Activated T-helper 1 cell treated with Interleukin-2 at 50 U/mL for 16 hours (primary cell): ENCODE results near the gene CETN2.
"Not testable (repeated sequence)": the region's sequence is repeated elsewhere in the genome, so short reads cannot be mapped to it uniquely, and the experiment has no call there.

Experiments
- DNase-seq: peaks from one replicate; pipeline ENCODE4 v3.0.0-alpha.2; 2020; ENCODE audit warnings: low read depth

Gene CETN2

GRCh38 chrX:152830312-152831305 lies at the start of gene CETN2, which contains the start of gene NSDHL:
Gene CETN2, minus strand, starts transcription at chrX:152830757. Its CDS starts 47 bp downstream, at chrX:152830710.
Gene NSDHL, plus strand, starts transcription at chrX:152831063. Its CDS starts 15,262 bp downstream, at chrX:152846325.
- peak; percentile 88 for DNase-seq

- no peak for DNase-seq
Measured at GRCh38 chrX:152878976-152879755, 48.6 kb upstream of the CETN2 start.

GRCh38 chrX:152876931-152877840 lies 46.6 kb upstream of the CETN2 start:
- no peak for DNase-seq

- no peak for DNase-seq
Measured at GRCh38 chrX:152873361-152873760, 42.8 kb upstream of the CETN2 start.

GRCh38 chrX:152872522-152872921 lies 42.0 kb upstream of the CETN2 start:
- DNase-seq: no peak

- no peak for DNase-seq
Measured at GRCh38 chrX:152871260-152871659, 40.7 kb upstream of the CETN2 start.

GRCh38 chrX:152869972-152870371 lies 39.4 kb upstream of the CETN2 start:
- no peak for DNase-seq

GRCh38 chrX:152866386-152866785 lies 35.8 kb upstream of the CETN2 start:
- no peak for DNase-seq

GRCh38 chrX:152865232-152865920 lies 34.8 kb upstream of the CETN2 start:
- DNase-seq: no peak

GRCh38 chrX:152861826-152862225 lies 31.3 kb upstream of the CETN2 start:
- no peak for DNase-seq

- DNase-seq: no peak
Measured at GRCh38 chrX:152861116-152861515, 30.6 kb upstream of the CETN2 start.

GRCh38 chrX:152853986-152854385 lies 23.4 kb upstream of the CETN2 start:
- DNase-seq: no peak

- DNase-seq: no peak
Measured at GRCh38 chrX:152850465-152850864, 19.9 kb upstream of the CETN2 start.

- DNase-seq: no peak
Measured at GRCh38 chrX:152847281-152847680, 16.7 kb upstream of the CETN2 start.

- no peak for DNase-seq
Measured at GRCh38 chrX:152845618-152846240, 15.2 kb upstream of the CETN2 start.

- DNase-seq: no peak
Measured at GRCh38 chrX:152844256-152844655, 13.7 kb upstream of the CETN2 start.

- DNase-seq: no peak
Measured at GRCh38 chrX:152843852-152844251, 13.3 kb upstream of the CETN2 start.

GRCh38 chrX:152842772-152843338 lies 12.3 kb upstream of the CETN2 start:
- no peak for DNase-seq

GRCh38 chrX:152835470-152835869 lies 4.9 kb upstream of the CETN2 start:
- DNase-seq: not testable (repeated sequence)

- no peak for DNase-seq
Measured at GRCh38 chrX:152833378-152833777, 2.8 kb upstream of the CETN2 start.
